Purkinje cell (primary cell): ENCODE measurements around the gene OR4A15. TPM values are rescaled to one million over a fixed set of nuclear protein-coding genes. Genes with fewer than 3 reads are reported as not detected.

Experiments
- polyA plus RNA-seq: library from polyadenylated mRNA; unstranded; fragments of >200 nt; fragmentation: Nextera tagmentation; gene quantifications from 2 replicates; pipeline ENCODE4 v1.2.1, GENCODE V29; 2014

The OR4A15 gene
- not detected in 2 replicates for polyA plus RNA-seq

GRCh38 chr11:55367674-55368073, at the start of gene OR4A15:
Gene OR4A15, plus strand, starts transcription at chr11:55367974. Its CDS starts 0 bp downstream, at chr11:55367974.

GRCh38 chr11:55342901-55343300, 24.9 kb upstream of the OR4A15 start, which contains the start of gene OR4A16:
Gene OR4A16, plus strand, starts transcription at chr11:55343201. Its CDS starts 0 bp downstream, at chr11:55343201.

Other genes with a start within 250 kb of the OR4A15 start
- not detected in 2 replicates for gene TRIM48, start 105.8 kb upstream of the OR4A15 start, polyA plus RNA-seq
- not detected in 2 replicates for gene OR4A16, start 24.8 kb upstream of the OR4A15 start, polyA plus RNA-seq
- gene OR4C15, start 186.5 kb downstream of the OR4A15 start, polyA plus RNA-seq: not detected in 2 replicates
- not detected in 2 replicates for gene OR4C16, start 204.2 kb downstream of the OR4A15 start, polyA plus RNA-seq
- not detected in 2 replicates for gene OR4C11, start 239.7 kb downstream of the OR4A15 start, polyA plus RNA-seq